Stimulated activated CD8-positive, alpha-beta memory T cell treated with anti-CD3 and anti-CD28 coated beads, Interleukin-12 subunit alpha, Interleukin-12 subunit beta, amount 100 ng/mL, for 1 hour (primary cell): ENCODE data around the gene KCNJ14.

Experiments used
- DNase-seq: peaks from one replicate; pipeline ENCODE4 v3.0.0-alpha.2; 2020; ENCODE audit warnings: low read depth

KCNJ14 gene

DNA sequence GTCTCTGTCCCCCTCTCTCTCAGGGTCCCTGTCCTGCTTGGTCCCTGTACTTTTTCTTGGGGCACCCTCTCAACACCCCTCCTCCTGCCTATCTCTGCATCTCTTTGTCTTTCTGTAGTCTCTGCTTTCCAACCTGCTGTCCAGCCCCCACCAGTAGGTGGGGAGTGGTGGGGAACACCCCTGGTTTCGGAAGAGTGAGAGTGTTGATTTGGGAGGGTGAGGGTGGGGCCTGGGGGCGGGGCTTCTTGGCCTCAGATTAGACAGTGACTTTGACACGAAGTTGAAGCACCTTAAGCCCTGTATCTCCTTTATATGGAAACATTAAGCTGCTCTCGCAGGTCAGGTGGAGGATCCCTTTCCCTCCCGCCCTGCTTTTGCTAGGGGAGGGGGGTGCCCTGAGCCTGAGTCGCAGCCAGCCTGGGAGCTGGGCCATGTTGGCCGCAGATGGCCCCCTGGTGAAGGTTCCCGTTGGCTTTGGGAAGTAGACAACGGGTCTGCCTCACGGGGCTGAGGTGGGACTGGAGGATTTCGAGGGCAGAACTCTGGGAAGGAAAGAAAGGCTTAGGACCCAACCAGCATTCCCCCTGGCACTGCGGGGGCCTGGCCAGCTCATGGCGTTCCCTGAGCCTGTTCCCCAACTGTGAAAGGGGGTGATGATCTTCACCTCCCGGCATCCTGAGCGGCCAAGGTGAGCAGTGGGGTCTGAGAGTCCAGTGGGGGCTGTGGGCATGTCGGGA lies at the start of gene KCNJ14:
TSS of gene KCNJ14 (plus strand) at position 404 of the 737 bp plus-strand sequence. CDS start 6,151 bp downstream, outside the sequence.
- DNase-seq, result no peak

DNA sequence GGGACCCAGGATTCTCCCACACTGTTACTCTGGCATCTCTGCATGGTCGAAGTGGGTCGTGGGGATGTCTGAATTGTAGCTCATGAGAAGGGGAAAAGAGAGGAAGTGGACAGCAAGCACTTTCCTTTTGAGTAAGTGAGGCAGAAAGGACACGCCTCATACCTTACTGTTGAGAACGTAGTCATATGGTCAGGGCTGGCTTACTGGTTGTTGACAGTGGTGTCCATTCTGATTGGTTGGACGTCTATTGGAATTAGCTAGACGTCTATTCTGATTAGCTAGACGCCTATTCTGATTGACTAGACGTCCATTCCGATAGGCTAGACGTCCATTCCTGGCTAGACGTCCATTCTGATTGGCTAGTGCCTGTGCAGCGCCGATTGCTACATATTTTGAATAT lies 49.5 kb upstream of the KCNJ14 start:
- no peak for DNase-seq

DNA sequence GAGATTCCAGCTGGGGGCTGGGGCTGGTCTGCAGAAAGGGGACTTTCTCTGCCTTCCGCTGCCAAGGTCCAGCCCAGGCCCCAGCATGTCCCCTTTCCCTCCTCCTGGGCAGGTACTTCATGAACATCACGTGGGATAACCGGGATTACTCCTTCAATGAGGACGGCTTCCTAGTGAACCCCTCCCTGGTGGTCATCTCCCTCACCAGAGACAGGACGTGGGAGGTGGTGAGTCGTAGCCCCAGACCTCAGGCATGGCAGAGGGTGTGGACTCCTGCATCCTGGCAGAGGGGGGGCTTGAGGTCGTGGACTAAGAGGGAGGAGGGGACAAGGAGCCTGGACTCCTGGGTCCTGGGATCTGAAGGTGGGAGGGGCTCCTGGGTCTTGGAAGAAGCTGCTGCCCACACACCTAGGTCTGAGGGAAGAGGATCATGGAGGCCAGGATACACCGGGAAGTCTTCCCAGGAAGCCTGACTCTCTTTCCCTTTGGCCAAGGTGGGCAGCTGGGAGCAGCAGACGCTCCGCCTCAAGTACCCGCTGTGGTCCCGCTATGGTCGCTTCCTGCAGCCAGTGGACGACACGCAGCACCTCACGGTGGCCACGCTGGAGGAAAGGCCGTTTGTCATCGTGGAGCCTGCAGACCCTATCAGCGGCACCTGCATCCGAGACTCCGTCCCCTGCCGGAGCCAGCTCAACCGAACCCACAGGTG lies 41.3 kb upstream of the KCNJ14 start:
- no peak for DNase-seq

DNA sequence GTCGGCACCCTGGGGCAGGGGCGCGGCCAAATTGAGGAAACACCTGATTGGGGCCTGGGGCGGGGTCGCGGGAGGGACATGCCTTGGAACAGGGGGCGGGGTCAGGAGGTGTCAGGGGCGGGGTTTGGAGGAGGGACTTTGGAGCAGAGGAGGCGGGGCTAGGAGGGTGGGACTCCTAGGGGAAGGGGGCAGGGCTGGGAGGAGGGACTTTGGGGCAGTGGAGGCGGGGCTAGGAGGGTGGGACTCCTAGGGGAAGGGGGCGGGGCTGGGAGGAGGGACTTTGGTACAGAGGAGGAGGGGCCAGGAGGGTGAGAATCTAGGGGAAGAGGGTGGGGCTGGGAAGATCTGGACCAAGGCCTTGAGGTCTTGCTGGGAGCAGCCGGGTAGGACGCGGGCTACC lies 40.0 kb upstream of the KCNJ14 start:
- DNase-seq, result peak; percentile 41

DNA sequence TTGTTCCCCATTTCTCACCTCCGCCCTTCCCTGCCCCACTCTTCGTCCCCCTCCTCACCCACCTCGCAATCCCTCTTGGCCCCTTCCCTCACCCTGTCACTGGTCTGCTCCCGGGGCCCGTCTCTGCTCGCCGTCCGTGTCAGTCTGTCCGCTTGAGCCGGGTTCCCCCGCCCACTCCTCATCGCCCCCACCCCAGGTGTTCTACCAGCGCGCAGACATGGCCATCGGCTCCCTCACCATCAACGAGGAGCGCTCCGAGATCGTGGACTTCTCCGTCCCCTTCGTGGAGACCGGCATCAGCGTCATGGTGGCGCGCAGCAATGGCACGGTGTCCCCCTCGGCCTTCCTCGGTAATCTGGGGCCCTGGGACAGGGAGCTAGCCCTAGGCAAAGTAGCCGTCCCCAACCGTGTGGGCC lies 39.6 kb upstream of the KCNJ14 start:
- no peak for DNase-seq

DNA sequence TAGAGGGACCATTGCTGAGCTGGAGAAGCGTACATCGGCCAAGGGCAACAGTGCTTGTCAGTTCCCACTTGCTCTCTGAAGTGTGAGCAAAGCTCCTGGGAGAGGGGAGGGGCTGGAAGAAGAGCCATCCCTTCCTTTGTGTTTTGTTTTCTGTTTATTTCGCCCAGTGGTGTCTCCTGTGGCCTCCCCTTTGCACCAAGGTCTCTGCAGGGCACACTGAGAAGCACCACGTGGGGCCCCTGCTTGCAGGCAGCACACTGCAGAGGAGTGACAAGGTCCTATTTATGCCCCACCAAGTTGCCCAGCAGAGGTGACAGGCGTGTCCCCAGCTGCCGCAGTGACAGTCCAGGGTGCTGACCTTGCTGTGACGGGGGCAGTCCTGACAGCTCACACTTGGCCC lies 38.0 kb upstream of the KCNJ14 start:
- DNase-seq, result no peak

DNA sequence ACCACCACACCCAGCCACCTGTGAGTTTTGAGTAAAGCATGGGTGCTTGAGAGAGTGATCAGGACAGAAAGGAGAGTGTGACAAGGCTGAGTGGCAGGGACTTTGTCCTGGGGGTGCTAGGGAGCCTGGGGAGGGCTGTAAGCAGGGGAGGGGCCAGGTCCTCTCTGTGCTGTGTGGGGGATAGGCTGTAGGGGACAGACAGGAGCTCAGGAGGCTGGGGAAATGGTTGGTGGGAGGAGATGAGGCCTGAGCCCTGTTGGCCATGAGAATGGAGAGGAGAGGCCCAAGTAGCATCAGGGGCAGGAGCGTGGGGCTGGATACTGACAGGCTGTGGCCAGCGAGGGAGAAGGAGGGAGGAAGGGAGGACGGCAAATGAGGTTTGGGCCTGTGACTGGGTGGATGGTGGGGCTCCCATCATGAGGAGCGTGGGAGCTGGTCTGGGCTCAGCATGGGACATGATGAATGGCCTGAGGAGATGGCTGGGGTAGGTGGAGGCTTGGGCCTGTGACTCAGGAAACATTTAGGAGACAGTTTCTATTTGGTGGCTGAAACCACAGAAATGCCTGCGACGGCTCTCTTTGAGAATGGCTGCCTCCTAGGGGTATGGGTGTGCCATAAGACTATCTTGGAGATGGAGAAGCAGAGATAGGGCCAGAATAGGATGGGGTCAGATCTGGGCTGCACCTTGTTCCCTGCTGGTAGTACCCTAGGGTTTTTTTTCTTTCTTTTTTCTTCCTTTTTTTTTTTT lies 36.9 kb upstream of the KCNJ14 start:
- no peak for DNase-seq

DNA sequence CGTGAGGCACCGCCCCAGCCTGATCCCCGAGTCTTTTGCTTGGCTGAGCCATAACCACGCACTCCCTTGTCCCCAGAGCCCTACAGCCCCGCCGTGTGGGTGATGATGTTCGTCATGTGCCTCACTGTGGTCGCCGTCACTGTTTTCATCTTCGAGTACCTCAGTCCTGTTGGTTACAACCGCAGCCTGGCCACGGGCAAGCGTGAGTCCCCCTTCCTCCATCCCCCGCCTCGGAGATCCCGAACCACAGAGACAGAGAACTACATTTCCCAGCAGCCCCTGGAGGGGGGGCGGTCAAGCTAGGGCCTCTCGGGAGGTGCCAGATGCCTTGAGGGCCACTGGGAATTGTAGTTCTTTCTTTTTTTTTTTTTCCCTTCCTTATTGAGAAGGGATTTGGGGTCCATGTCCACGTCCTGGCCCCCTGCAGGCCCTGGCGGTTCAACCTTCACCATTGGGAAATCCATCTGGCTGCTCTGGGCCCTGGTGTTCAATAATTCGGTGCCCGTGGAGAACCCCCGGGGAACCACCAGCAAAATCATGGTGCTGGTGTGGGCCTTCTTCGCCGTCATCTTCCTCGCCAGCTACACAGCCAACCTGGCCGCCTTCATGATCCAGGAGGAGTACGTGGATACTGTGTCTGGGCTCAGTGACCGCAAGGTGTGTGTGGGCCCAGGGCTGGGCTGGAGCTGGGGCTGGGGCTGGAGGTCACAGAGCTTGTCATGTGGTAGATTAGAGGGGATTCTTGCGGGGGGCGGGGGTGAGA lies 36.0 kb upstream of the KCNJ14 start:
- no peak for DNase-seq

DNA sequence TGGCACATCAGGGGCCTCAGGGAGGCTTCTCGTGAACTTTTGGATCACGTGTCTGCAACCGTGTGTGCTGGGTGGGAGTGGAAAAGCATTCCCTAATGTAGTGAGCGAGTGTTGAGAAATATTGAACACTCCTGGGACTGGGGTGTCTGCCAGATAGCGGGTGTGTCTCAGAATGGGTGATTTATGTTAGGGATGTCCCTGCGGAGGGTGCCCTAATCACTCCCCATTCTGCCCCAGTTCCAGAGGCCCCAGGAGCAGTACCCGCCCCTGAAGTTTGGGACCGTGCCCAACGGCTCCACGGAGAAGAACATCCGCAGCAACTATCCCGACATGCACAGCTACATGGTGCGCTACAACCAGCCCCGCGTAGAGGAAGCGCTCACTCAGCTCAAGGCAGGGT lies 33.8 kb upstream of the KCNJ14 start:
- no peak for DNase-seq

DNA sequence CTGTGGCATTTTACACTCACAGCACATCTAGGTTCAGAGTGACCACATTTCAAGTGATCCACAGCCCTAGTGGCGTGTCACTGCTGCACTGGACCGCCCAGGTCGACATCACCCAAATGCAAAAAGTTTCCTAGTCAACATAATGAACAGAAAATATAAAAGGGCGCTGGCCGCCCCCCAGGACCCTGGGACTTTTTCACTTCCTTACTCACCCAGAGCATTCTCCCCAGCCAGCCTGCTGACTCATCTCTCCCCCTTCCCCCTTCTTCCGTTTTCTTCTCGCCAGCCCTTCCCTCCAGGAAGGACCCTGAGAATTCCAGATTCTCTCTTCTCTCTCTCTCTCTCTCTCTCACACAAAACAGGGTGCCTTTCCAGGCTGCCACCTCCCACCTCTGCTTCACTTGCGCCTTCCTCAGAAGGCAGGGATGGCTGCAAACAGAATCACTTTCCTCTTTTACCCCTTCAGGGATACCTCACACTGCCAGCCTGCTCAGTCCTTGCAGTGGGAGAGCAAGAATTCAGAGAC lies 30.6 kb upstream of the KCNJ14 start:
- DNase-seq, result no peak

DNA sequence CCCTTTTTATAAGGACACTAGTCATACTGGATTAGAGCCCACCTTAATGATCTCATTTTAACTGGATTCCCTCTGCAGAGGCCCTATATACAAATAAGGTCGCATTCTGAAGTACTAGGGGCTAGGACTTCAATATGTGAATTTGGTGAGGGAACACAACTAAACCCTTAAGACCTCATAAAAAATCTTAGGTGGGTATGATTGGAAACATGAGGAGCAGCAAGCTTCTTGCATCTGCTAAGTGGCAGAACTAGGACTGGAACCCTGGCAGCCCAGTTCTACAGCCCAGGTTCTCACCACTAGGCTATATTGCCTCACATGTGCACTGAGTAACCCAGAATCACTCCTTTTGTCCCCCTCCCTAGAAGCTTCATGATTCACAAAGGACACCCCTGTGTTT lies 26.7 kb upstream of the KCNJ14 start:
- no peak for DNase-seq

DNA sequence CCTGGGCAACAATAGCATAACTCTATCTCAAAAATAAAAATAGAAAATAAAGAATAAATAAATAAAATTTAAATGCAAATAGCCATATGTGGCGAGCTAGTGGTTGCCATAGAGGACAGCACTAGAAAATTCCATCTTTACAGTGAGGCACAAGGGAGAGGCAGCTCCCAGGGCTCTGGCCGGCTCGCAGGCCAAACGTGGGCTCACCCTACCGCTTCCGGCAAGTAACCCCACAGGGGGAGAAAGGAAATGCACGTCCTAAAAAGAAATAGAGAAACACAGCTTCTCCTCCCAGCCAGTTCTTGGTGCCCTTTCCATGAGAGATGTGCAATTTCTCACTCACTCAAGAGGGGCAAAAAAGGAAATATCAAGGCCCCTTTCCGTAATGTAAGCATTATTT lies 22.0 kb upstream of the KCNJ14 start:
- no peak for DNase-seq

DNA sequence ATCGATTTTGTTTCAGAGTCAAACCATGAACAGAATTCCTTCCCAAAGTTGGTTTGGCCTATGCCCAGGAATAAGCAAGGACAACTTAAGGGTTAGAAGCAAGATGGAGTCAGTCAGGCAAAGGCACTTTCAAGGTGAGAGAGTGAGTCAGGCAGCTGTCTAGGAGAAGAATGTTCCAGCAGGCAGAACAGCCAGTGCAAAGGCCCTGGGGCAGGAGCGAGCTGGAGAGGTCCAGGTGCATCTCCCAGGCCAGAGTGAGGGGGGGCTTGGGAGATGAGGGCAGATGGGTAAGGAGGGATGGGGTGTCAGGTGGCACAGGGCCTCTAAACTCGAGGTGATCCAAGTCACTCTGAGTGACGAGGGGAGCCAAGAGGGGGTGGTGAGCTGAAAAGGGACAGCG lies 18.8 kb upstream of the KCNJ14 start:
- DNase-seq, result no peak

DNA sequence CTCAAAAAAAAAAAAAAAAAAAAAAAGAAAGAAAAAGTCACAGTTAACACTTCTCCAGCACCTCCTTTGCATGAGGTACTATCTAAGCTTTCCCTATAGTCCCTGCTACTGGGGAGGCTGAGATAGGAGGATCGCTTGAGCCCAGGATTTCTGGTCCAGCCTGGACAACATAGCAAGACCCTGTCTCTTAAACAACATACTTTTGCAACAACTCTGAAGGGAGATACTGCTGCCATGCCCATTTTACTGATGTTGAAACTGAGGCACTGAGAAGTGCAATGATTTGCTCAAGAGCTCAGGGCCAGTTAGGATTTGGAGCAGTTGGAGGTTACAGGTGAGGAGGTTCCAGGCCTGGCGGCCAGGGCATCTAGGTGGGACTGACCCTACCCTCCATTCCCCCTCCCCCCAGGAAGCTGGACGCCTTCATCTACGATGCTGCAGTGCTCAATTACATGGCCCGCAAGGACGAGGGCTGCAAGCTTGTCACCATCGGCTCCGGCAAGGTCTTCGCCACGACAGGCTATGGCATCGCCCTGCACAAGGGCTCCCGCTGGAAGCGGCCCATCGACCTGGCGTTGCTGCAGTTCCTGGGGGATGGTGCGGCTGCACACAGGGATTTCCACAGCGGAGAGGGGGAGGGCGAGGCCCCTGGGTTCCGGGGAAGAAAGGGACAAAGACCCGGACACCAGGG lies 13.9 kb upstream of the KCNJ14 start:
- no peak for DNase-seq

DNA sequence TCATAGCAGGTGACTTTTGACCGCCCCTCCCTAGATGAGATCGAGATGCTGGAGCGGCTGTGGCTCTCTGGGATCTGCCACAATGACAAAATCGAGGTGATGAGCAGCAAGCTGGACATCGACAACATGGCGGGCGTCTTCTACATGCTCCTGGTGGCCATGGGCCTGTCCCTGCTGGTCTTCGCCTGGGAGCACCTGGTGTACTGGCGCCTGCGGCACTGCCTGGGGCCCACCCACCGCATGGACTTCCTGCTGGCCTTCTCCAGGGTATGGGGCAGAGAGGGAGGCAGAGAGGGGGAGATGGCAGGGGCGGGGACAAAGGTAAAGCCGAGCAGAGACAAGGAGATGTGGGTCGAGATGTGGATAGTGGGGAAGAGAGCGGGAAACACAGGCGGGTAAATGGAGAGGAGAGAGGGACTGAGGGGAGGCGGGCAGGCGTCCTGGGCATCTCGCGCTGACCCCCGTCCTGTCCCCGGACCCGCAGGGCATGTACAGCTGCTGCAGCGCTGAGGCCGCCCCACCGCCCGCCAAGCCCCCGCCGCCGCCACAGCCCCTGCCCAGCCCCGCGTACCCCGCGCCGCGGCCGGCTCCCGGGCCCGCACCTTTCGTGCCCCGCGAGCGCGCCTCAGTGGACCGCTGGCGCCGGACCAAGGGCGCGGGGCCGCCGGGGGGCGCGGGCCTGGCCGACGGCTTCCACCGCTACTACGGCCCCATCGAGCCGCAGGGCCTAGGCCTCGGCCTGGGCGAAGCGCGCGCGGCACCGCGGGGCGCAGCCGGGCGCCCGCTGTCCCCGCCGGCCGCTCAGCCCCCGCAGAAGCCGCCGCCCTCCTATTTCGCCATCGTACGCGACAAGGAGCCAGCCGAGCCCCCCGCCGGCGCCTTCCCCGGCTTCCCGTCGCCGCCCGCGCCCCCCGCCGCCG lies 13.0 kb upstream of the KCNJ14 start:
- DNase-seq, result no peak

DNA sequence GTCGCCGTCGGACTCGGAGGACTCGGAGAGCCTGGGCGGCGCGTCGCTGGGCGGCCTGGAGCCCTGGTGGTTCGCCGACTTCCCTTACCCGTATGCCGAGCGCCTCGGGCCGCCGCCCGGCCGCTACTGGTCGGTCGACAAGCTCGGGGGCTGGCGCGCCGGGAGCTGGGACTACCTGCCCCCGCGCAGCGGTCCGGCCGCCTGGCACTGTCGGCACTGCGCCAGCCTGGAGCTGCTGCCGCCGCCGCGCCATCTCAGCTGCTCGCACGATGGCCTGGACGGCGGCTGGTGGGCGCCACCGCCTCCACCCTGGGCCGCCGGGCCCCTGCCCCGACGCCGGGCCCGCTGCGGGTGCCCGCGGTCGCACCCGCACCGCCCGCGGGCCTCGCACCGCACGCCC lies 12.1 kb upstream of the KCNJ14 start:
- DNase-seq, result no peak

DNA sequence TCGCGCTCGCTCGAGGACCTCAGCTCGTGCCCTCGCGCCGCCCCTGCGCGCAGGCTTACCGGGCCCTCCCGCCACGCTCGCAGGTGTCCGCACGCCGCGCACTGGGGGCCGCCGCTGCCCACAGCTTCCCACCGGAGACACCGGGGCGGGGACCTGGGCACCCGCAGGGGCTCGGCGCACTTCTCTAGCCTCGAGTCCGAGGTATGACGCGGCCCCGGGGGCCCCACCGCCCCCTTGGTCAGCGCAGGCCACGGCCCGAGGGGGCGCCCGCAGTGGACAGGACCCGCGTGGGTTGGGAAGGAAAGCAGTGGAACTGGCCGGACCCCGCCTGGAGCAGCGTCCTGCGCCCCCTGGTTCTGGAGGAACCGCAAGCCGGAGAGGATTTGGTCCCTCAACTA lies 11.6 kb upstream of the KCNJ14 start:
- DNase-seq, result no peak

DNA sequence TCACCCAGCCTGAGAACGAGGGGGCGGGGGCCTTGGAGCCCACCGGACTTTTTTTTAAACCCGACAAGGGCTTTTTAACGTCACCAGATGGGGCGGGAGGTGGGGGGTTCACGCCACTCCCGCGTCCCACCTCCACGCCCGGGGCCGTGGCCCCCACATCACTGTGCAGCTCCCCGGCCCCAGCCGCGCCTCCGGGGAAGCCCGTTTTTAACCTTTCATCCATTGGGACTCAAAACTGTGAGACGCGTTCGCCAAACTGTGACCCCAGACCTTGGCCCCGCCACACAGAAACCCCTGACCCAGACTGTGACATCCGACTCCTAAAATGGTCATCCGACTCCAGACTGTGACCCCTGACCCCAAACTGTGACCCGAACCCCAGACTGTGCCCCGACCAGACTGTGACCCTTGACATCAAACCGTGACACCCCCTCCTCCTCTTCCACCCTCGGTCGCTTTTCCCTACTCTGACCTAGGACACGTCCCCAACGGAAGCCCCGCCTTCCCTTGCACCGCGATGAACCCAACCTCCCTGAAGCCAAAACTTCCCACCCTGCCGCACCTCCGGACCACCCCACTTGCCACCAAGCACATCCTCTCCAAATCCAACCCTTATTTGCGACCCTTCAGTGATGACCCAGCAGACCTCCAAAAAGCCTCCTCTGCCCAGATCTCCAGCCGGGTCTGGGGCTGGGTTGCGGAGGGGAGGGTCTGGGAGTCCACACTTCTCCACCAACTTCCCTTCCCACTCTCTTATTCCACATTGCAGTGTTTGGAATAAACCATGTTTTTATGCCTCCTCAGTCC lies 11.0 kb upstream of the KCNJ14 start:
- DNase-seq, result no peak

DNA sequence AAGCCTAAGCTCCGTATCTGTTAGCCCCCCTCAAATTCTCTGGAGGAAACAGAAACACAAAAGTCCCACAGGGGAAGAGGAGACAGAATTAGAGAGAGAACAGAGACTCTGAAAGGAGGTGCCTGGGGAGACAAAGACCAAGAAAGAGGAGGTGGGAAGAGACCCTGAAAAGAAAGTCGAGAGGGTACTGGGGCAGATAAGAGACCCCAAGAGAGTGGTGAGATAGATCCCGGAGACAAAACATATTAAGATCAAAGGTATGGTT lies 10.5 kb upstream of the KCNJ14 start:
- DNase-seq, result no peak

DNA sequence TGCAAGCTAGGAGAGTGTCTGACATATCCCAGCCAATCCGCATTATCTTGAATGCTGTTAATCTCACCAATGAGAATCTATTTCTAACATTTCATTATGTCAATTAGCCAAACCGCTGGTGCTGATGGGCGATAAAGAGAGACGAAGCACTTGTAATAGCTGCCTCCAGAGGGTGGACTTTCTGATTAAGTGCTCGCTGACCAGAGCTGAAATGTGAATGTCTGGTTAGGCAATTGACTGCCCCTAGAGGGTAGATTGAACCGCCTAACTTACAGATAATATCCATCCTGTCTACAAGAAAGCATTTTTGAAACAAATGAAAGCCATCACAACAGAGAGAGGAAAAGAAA lies 10.1 kb upstream of the KCNJ14 start:
- DNase-seq, result no peak
